HEK293 (cell line): Measurements from ENCODE around the gene ALG12.

ENCODE experiments used
- AEBP2 ChIP-seq: fragments of 450-650 bp; formaldehyde crosslinking; IDR thresholded peaks from 2 replicates; pipeline ENCODE4 v1.5.1; 2016; ENCODE audit warnings: missing biosample characterization, missing genetic modification characterization, borderline replicate concordance
- BCL11B ChIP-seq: fragments of 450-650 bp; formaldehyde crosslinking; IDR thresholded peaks from 2 replicates; pipeline ENCODE4 v1.5.1; 2016; ENCODE audit warnings: low read depth, missing biosample characterization, missing genetic modification characterization
- GLIS1 ChIP-seq: fragments of 450-650 bp; formaldehyde crosslinking; IDR thresholded peaks from 2 replicates; pipeline ENCODE4 v1.5.1; 2016; ENCODE audit warnings: missing biosample characterization, missing genetic modification characterization
- KLF16 ChIP-seq: fragments of 450-650 bp; formaldehyde crosslinking; IDR thresholded peaks from 2 replicates; pipeline ENCODE4 v1.5.1; 2017; ENCODE audit warnings: missing biosample characterization, missing genetic modification characterization
- OSR2 ChIP-seq: fragments of 450-650 bp; formaldehyde crosslinking; IDR thresholded peaks from 2 replicates; pipeline ENCODE4 v1.5.1; 2016; ENCODE audit warnings: missing biosample characterization, missing genetic modification characterization
- SP3 ChIP-seq: fragments of 450-650 bp; formaldehyde crosslinking; IDR thresholded peaks from 2 replicates; pipeline ENCODE4 v1.5.1; 2016; ENCODE audit warnings: missing biosample characterization, missing genetic modification characterization
- TSHZ1 ChIP-seq: fragments of 450-650 bp; formaldehyde crosslinking; IDR thresholded peaks from 2 replicates; pipeline ENCODE4 v1.5.1; 2016; ENCODE audit warnings: missing biosample characterization, missing genetic modification characterization, borderline replicate concordance
- ZBTB17 ChIP-seq: fragments of 450-650 bp; formaldehyde crosslinking; IDR thresholded peaks from 2 replicates; pipeline ENCODE4 v1.5.1; 2016; ENCODE audit warnings: missing biosample characterization, missing genetic modification characterization
- ZBTB26 ChIP-seq: fragments of 450-650 bp; formaldehyde crosslinking; optimal IDR thresholded peaks from 2 replicates; pipeline ENCODE3; 2016; ENCODE audit warnings: missing biosample characterization, mild to moderate bottlenecking, missing genetic modification characterization
- ZBTB44 ChIP-seq: fragments of 450-650 bp; IDR thresholded peaks from 2 replicates; pipeline ENCODE4 v1.5.1; 2018; ENCODE audit warnings: missing biosample characterization, mild to moderate bottlenecking, missing genetic modification characterization
- ZFP41 ChIP-seq: fragments of 450-650 bp; formaldehyde crosslinking; IDR thresholded peaks from 2 replicates; pipeline ENCODE4 v1.5.1; 2016; ENCODE audit warnings: missing biosample characterization, missing genetic modification characterization, borderline replicate concordance
- ZNF114 ChIP-seq: fragments of 450-650 bp; formaldehyde crosslinking; IDR thresholded peaks from 2 replicates; pipeline ENCODE4 v1.5.0; 2017; ENCODE audit warnings: missing biosample characterization, missing genetic modification characterization
- ZNF146 ChIP-seq: fragments of 450-650 bp; formaldehyde crosslinking; IDR thresholded peaks from 2 replicates; pipeline ENCODE4 v1.5.1; 2016; ENCODE audit warnings: missing biosample characterization, missing genetic modification characterization
- ZNF23 ChIP-seq: fragments of 450-650 bp; formaldehyde crosslinking; IDR thresholded peaks from 2 replicates; pipeline ENCODE4 v1.5.1; 2016; ENCODE audit warnings: missing biosample characterization, missing genetic modification characterization, borderline replicate concordance
- ZNF324 ChIP-seq: fragments of 450-650 bp; formaldehyde crosslinking; IDR thresholded peaks from 2 replicates; pipeline ENCODE4 v1.5.1; 2016; ENCODE audit warnings: missing biosample characterization, missing genetic modification characterization
- ZNF335 ChIP-seq: fragments of 450-650 bp; formaldehyde crosslinking; conservative IDR thresholded peaks from 2 replicates; pipeline ENCODE4 v1.5.1; 2016; ENCODE audit warnings: missing biosample characterization, missing genetic modification characterization
- ZNF341 ChIP-seq: fragments of 450-650 bp; formaldehyde crosslinking; IDR thresholded peaks from 2 replicates; pipeline ENCODE4; 2016; ENCODE audit warnings: low read depth, missing biosample characterization, missing genetic modification characterization
- ZNF394 ChIP-seq: fragments of 450-650 bp; formaldehyde crosslinking; IDR thresholded peaks from 2 replicates; pipeline ENCODE4 v1.5.1; 2016; ENCODE audit warnings: missing biosample characterization, missing genetic modification characterization, mild to moderate bottlenecking, moderate library complexity, borderline replicate concordance
- ZNF501 ChIP-seq: fragments of 450-650 bp; formaldehyde crosslinking; IDR thresholded peaks from 2 replicates; pipeline ENCODE4 v1.5.1; 2016; ENCODE audit warnings: missing biosample characterization, missing genetic modification characterization
- ZNF521 ChIP-seq: fragments of 450-650 bp; formaldehyde crosslinking; IDR thresholded peaks from 2 replicates; pipeline ENCODE4 v1.5.1; 2017; ENCODE audit warnings: missing biosample characterization, mild to moderate bottlenecking, missing genetic modification characterization
- ZNF561 ChIP-seq: fragments of 450-650 bp; IDR thresholded peaks from 2 replicates; pipeline ENCODE4 v1.5.1; 2018; ENCODE audit warnings: missing biosample characterization, missing genetic modification characterization, borderline replicate concordance
- ZNF626 ChIP-seq: fragments of 450-650 bp; sonication (Bioruptor Pico); formaldehyde crosslinking; IDR thresholded peaks from 2 replicates; pipeline ENCODE4 v1.5.1; 2018; ENCODE audit warnings: missing biosample characterization, missing genetic modification characterization, inconsistent platforms
- ZNF701 ChIP-seq: fragments of 450-650 bp; formaldehyde crosslinking; IDR thresholded peaks from 2 replicates; pipeline ENCODE4 v1.5.1; 2016; ENCODE audit warnings: missing biosample characterization, missing genetic modification characterization
- ZNF792 ChIP-seq: fragments of 450-650 bp; formaldehyde crosslinking; IDR thresholded peaks from 2 replicates; pipeline ENCODE4 v1.5.1; 2016; ENCODE audit warnings: missing biosample characterization, missing genetic modification characterization
- ZSCAN16 ChIP-seq: fragments of 450-650 bp; formaldehyde crosslinking; IDR thresholded peaks from 2 replicates; pipeline ENCODE4 v1.5.1; 2016; ENCODE audit warnings: missing biosample characterization, missing genetic modification characterization
- ZXDB ChIP-seq: fragments of 450-650 bp; formaldehyde crosslinking; IDR thresholded peaks from 2 replicates; pipeline ENCODE4 v1.5.1; 2016; ENCODE audit warnings: missing biosample characterization, missing genetic modification characterization
- TF ChIP-seq, protein P1 (sequence below): fragments of 450-650 bp; formaldehyde crosslinking; IDR thresholded peaks from 2 replicates; pipeline ENCODE4; 2016; ENCODE audit warnings: missing biosample characterization, missing genetic modification characterization
- TF ChIP-seq, protein P2 (sequence below): fragments of 450-650 bp; formaldehyde crosslinking; IDR thresholded peaks from 2 replicates; pipeline ENCODE4 v1.5.1; 2016; ENCODE audit warnings: missing biosample characterization, missing genetic modification characterization

ALG12 gene

DNA sequence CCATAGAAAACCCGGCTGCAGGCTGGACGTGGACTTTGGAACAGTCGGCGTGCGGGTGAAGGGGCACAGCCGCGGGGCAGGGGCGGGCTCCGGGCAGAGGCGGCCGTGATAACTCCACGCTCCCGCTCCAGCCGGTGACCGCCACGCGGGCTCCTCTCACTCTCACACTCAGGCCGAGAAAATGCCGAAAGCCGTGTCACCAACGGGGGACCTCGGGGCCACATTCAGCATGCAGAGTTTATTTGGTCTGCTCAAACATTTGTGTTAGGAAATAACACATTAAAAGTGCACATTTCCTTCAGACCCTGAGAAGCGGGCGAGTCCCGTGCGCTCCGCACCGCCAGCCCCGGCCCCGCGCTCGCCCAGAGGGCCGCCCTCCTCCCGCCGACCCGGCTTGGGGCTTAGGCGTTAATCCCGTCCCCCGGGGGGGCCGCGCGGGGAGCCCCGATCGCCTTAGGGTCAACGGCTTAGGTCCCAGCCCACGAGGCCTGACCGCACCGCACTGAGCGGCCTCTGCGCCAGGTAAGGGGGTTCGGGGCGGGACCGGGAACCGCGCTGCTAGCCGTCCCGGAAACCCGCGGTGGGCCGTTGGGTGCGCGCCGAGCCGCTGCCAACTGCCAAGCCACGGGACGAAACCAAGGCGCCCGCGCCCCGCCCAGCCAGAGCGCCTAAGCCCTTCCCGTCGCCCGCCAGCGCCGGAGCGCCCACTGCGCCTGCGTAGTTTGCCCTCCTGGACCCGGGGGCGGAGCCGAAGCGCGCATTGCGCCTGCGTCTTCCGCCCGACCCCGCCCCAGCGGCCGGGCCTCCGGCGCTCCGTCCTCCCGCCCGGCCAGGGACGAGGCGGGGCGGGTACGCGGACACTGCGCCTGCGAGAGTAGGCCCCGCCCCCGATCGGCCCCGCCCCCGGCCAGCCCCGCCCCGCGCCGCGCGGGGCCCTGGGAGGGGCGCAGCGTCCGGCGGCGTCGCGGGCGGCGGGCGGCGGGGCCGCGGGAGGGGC is 65.0 kb downstream of the ALG12 start, which contains the start of gene ZBED4 (continued):
- TF ChIP-seq ZNF114 (no peak), ZSCAN16 (tag by site-specific recombination) (0 out of 2 replicates have a peak, but pooled peaks have one; percentile 58), GLIS1 (tag by site-specific recombination) (peak; percentile 79), ZNF626 (tag by site-specific recombination) (no peak), ZNF146 (tag by site-specific recombination) (peak; percentile 6; the same call in 1 of the 2 replicates), ZNF324 (peak; percentile 38; the same call in 1 of the 2 replicates), KLF16 (tag by site-specific recombination) (peak; percentile 74; the same call in 1 of the 2 replicates), ZBTB26 (tag by site-specific recombination) (peak; percentile 95), AEBP2 (tag by site-specific recombination) (no peak), ZFP41 (tag by site-specific recombination) (no peak), ZNF792 (tag by site-specific recombination) (no peak), ZNF335 (tag by site-specific recombination) (peak; percentile 81), ZNF561 (peak; percentile 87; the same call in 1 of the 2 replicates), ZNF394 (tag by site-specific recombination) (0 out of 2 replicates have a peak, but pooled peaks have one; percentile 14), ZXDB (tag by site-specific recombination) (peak; percentile 85), ZNF23 (no peak), TSHZ1 (peak; percentile 19; the same call in 1 of the 2 replicates), ZNF341 (tag by site-specific recombination) (peak; percentile 88), BCL11B (tag by site-specific recombination) (peak; percentile 66), ZNF701 (tag by site-specific recombination) (no peak), ZNF501 (tag by site-specific recombination) (peak; percentile 76; the same call in 1 of the 2 replicates), ZBTB44 (no peak), ZBTB17 (tag by site-specific recombination) (peak; percentile 73), ZNF521 (tag by site-specific recombination) (no peak), OSR2 (tag by site-specific recombination) (no peak), SP3 (tag by site-specific recombination) (peak; percentile 60)
- TF ChIP-seq, protein P1, sequence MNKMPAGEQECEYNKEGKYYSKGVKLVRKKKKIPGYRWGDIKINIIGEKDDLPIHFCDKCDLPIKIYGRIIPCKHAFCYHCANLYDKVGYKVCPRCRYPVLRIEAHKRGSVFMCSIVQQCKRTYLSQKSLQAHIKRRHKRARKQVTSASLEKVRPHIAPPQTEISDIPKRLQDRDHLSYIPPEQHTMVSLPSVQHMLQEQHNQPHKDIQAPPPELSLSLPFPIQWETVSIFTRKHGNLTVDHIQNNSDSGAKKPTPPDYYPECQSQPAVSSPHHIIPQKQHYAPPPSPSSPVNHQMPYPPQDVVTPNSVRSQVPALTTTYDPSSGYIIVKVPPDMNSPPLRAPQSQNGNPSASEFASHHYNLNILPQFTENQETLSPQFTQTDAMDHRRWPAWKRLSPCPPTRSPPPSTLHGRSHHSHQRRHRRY = no peak
- TF ChIP-seq, protein P2, sequence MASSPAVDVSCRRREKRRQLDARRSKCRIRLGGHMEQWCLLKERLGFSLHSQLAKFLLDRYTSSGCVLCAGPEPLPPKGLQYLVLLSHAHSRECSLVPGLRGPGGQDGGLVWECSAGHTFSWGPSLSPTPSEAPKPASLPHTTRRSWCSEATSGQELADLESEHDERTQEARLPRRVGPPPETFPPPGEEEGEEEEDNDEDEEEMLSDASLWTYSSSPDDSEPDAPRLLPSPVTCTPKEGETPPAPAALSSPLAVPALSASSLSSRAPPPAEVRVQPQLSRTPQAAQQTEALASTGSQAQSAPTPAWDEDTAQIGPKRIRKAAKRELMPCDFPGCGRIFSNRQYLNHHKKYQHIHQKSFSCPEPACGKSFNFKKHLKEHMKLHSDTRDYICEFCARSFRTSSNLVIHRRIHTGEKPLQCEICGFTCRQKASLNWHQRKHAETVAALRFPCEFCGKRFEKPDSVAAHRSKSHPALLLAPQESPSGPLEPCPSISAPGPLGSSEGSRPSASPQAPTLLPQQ (tag by site-specific recombination) = peak; percentile 73
